Endothelial cell of umbilical vein (primary cell): ENCODE results near the gene GRID1.

Experiments used
- MYC ChIP-seq: IDR thresholded peaks from one replicate; pipeline ENCODE4 v1.6.1; 2011; ENCODE audit warnings: mild to moderate bottlenecking, low read depth, low read length
- POLR2A ChIP-seq: IDR thresholded peaks from 2 replicates; pipeline ENCODE4 v1.6.1; 2012; ENCODE audit warnings: low read depth, mild to moderate bottlenecking, control low read depth, low read length
- POLR2AphosphoS5 ChIP-seq: IDR thresholded peaks from 2 replicates; pipeline ENCODE4 v1.6.1; 2012; ENCODE audit warnings: low read depth, mild to moderate bottlenecking, control low read depth, low read length, moderate library complexity; ENCODE audit not compliant: insufficient read depth
- TF ChIP-seq, protein P1 (sequence below), 2 donors: IDR thresholded peaks; 1 replicate in 1 of 2; 2 replicates in 1 of 2; pipeline ENCODE4 v1.5.1; 2011; ENCODE audit warnings: low read length in 2 of 2, mild to moderate bottlenecking in 2 of 2, moderate library complexity in 2 of 2, control low read depth in 1 of 2, inconsistent platforms in 1 of 2, low read depth in 1 of 2; ENCODE audit not compliant: insufficient read depth in 1 of 2; ENCODE audit errors: extremely low read depth in 1 of 2

GRCh38 chr10:85795460-85795859 is 571.1 kb downstream of the GRID1 start:
- TF ChIP-seq POLR2A (no peak), POLR2AphosphoS5 (no peak), MYC (no peak)
- TF ChIP-seq, protein P1, sequence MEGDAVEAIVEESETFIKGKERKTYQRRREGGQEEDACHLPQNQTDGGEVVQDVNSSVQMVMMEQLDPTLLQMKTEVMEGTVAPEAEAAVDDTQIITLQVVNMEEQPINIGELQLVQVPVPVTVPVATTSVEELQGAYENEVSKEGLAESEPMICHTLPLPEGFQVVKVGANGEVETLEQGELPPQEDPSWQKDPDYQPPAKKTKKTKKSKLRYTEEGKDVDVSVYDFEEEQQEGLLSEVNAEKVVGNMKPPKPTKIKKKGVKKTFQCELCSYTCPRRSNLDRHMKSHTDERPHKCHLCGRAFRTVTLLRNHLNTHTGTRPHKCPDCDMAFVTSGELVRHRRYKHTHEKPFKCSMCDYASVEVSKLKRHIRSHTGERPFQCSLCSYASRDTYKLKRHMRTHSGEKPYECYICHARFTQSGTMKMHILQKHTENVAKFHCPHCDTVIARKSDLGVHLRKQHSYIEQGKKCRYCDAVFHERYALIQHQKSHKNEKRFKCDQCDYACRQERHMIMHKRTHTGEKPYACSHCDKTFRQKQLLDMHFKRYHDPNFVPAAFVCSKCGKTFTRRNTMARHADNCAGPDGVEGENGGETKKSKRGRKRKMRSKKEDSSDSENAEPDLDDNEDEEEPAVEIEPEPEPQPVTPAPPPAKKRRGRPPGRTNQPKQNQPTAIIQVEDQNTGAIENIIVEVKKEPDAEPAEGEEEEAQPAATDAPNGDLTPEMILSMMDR (IDR thresholded peaks at IDR 0.05; ENCODE audit: extremely low read depth in 1 of 2, insufficient read depth in 1 of 2, low read depth in 1 of 2, low read length in 2 of 2), result no peak
